HG03571 (cell line): ENCODE measurements around the gene CCSER2.
A peak's percentile ranks its signal among the peaks of the same experiment; 100 is the strongest.
"Not testable (repeated sequence)": the region's sequence is repeated elsewhere in the genome, so short reads cannot be mapped to it uniquely, and the experiment has no call there.

ENCODE experiments used
- ATAC-seq: cut with Tn5 transposase; IDR thresholded peaks from one replicate; pipeline ENCODE4 v1.9.1; 2021; ENCODE audit not compliant: unreplicated experiment

CCSER2 gene

GRCh38 chr10:84310470-84310869, 17.9 kb upstream of the CCSER2 start:
- no peak for ATAC-seq

DNA sequence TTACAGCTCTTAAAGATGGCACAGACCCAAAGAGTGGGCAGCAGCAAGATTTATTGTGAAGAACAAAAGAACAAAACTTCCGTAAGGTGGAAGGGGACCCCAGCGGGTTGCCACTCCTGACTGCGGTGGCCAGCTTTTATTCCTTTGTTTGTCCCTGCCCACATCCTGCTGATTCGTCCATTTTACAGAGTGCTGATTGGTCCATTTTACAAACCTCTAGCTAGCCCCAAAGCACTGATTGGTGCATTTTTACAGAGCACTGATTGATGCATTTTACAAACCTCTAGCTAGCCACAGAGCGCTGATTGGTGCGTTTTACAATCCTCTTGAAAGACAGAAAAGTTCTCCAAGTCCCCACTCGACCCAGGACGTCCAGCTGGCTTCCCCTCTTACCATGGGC, 16.8 kb upstream of the CCSER2 start:
- no peak for ATAC-seq

DNA sequence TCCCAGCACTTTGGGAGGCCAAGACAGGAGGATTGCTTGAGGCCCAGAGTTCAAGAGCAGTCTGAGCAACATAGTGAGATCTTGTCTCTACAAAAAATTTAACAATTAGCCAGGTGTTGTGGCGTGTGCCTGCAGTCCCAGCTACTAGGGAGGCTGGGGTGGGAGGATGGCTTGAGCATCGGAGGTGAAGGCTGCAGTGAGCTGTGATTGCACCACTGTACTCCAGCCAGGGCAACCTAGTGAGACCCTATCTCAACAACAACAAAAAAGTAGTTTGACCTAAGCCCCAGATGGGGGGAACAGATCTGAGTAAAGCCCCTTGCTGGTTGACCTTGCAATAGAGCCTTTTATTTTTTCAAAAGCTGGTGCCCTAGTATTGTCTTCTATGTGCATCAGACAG, 15.6 kb upstream of the CCSER2 start:
- ATAC-seq: no peak

DNA sequence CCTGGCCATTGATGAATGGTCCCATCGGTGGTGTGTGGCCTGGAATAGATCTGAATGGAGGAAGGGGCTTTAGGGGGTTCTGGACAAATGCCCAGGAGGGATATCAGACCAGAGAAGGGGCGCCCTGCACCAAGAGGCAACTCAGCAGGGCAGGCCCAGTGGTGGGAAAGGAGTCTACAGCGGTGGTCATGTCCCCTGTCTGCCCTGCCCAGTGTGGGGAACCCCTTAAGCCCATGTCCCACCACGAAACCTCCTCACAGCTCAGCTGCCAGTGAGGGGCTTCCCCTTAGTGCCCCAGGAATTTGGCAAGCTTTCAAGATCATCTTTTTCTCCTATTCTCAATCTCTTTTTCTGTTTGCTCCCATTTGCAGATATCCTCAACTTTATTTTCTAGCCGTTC, 14.1 kb upstream of the CCSER2 start:
- no peak for ATAC-seq

- ATAC-seq: no peak
These were observed 11.2 kb upstream of the CCSER2 start for GRCh38 chr10:84317174-84317573.

DNA sequence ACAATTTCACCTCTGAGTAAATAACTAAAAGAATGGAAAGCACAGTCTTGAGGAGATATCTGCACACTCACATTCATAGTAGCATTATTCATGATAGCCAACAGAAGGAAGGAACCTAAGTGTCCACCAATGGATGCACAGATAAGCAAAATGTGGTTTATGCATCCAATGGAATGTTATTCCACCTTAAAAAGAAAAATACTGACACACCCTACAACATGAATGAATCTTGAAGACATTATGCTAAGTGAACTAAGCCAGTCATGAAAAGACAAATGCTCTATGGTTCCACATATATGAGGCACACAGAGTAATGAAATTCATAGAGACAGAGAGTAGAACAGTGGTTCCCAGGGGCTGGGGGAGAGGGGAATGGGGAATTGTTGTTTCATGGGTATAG, 6.5 kb upstream of the CCSER2 start:
- no peak for ATAC-seq

GRCh38 chr10:84323566-84323965, 4.8 kb upstream of the CCSER2 start:
- ATAC-seq: not testable (repeated sequence)

DNA sequence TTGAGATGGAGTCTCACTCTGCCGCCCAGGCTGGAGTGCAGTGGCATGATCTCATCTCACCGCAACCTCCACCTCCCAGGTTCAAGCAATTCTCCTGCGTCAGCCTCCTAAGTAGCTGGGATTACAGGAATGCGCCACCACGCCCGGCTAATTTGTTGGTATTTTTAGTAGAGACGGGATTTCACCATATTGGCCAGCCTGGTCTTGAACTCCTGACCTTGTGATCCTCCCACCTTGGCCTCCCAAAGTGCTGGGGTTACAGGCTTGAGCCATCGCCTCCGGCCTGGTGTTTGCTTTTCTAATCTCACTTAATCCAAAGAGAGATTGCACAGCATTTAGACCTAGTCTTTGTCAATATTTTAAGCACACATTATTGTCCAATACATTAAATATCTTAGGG, 1.4 kb upstream of the CCSER2 start:
- ATAC-seq: not testable (repeated sequence)

DNA sequence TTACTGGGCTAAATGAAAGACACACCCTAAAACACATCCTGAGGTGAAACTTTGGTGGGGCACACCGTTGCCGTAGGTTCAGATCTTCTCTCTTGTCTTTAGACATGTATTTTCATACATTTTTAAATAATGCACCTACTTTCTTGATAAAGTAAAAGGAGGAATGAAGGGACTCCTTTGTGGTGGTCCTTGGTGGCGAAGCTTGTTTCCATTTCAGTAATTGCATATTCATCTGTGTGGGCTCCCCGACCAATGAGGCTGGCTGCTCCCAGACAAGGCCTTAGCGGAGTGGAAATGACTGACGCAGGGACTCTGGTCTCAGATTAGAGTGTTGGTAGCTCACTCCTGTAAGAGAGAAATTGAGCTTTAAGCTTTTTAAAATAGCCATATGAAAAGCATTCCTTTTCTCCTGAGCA, 815 bp downstream of the CCSER2 start:
- no peak for ATAC-seq

- peak; percentile 68 for ATAC-seq
These were observed 1.7 kb downstream of the CCSER2 start for GRCh38 chr10:84329986-84330651.

GRCh38 chr10:84331091-84331490, 2.7 kb downstream of the CCSER2 start:
- no peak for ATAC-seq

GRCh38 chr10:84333864-84334451, 5.6 kb downstream of the CCSER2 start:
- ATAC-seq: no peak

DNA sequence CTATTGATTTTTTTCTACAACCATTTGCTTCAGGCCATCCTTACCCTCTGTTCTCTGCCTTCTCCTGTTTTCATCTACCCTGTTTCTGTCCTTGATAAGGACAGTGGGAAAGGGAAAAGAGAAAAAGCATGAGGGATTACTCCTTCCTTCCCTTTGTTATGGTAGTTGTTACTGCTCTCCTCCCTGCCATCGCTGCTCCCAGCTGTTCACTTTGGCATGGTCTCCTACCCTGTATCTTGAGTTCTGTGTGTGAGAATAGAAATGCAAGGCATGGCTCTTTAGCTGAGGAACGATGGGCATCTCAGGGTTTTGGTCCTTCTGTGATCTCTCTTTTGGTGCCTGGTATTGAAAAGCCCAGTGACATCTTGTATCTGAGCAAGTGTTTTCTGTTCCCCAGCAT, 6.4 kb downstream of the CCSER2 start:
- ATAC-seq: no peak

DNA sequence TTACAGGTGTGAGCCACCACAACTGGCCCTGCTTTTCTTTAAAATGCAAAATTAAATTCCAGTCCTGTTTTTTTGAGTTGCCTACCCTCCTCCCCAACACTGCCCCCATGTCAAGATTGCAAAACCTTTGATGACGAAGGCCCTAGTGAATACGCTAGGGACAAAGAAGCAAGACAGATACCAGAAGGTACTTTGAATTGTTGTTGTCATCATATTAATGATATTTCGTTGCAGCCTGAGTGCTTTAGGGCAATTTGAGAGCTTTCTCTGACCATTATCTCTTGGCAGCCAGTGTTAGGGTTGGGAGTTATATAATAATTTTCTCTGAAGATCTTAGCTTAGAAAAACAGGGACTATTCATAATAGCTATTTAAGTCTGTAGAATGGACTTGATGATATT, 7.1 kb downstream of the CCSER2 start:
- no peak for ATAC-seq

DNA sequence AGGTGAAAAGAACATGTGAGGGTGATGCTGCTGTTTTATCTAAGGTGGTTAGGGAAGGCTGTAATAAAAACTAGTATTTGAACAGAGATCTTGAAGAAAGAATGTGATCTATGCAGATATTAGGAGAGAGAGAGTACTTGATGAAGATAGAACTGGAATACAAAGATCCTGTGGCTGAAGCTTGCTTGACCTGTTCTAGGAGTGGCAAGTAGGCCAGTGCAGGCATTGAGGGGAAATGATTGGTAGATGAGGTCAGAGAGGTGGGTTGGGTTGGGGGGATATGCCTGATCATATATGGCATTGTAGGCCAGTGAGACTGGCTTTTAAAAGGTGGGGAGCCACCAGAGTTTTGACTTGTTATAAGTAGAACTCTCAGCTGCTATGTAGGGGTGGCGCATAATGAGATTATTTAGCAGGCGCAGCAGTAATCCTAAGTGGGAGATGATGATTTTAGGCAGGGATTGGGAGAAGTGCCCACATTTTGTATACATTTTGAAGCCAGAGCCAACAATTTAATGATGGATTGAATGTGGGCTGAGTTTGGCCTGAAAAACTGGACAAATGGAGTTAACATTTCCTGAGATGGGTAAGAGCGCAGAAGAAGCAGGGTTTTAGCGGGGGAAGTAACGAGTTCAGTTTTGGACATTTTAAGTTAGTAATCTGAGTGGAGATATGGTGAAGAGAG, 8.2 kb downstream of the CCSER2 start:
- ATAC-seq: no peak

DNA sequence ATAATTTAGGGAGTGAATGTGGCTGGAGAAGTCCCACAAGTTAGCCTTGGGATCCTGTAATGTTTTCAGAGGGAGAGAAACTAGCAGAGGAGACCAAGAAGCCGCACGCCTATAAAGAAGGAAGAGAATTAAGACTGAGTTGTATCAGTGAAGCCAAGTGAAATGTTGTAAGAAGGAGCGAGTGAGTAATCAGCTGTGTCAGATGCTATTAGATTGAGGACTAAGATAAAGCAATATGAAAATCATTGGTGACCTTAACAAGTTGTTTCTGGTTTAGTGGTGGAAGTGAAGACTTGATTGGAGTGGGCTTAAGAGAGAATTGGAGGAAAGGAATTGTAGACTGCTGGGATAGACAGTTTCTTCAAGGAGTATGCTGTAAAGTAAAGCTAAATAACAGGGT, 8.8 kb downstream of the CCSER2 start:
- ATAC-seq: no peak

DNA sequence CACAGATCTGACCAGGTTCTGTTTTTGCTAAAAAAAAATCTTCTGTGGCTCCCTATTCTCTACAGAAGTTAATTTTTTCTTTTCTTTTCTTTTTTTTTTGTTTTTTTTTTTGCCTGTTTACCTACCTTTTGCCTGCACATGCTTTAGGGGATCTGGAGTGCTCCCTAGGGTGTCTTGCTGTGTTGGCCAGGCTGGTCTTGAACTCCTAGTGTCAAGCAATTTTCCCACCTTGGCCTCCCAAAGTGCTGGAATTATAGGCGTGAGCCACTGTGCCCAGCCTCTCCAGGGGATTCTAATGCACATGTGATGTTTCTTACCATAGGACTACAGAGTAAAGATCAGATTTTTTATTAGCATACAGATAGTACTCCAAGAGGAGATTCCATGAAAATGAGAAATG, 10.6 kb downstream of the CCSER2 start:
- ATAC-seq: no peak

DNA sequence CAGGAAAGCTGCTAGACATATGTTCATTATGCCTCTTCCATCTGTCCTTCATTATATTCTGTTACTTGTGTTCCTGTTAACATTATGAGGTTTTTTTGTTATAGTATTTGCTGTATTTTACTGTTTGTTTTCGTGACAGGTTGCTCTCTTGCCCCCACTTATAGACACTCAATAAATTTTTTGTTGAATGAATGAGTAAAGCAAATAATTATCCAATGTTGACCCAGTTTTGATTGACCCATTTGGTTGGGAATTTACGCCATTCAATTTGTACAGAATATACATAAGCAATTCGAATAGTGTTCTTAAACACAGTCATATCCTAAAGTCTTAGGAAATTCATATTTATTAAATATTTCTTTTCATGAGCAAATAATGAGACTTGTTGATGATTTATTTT, 11.8 kb downstream of the CCSER2 start:
- ATAC-seq: no peak

GRCh38 chr10:84340632-84341537, 12.5 kb downstream of the CCSER2 start:
- ATAC-seq: no peak

- ATAC-seq: no peak
These were observed 13.1 kb downstream of the CCSER2 start for GRCh38 chr10:84341538-84341856.

- ATAC-seq: no peak
These were observed 13.6 kb downstream of the CCSER2 start for GRCh38 chr10:84341983-84342382.

GRCh38 chr10:84342584-84342983, 14.2 kb downstream of the CCSER2 start:
- ATAC-seq: no peak
